Mesothelial cell of epicardium (in vitro differentiated cells): ENCODE results near the gene PDE8A. TPM values are rescaled to one million over a fixed set of nuclear protein-coding genes. Genes with fewer than 3 reads are reported as not detected.

Source experiments
- DNase-seq, 2 experiments: peaks; one replicate each; pipeline ENCODE4 v3.0.0; 2021; ENCODE audit warnings: low spot score in 2 of 2; ENCODE audit not compliant: unreplicated experiment in 2 of 2
- H3K27ac Mint-ChIP-seq: 2 replicates; pipeline ENCODE4 v1.8.0; 2021; ENCODE audit warnings: mixed read lengths
- H3K27me3 Mint-ChIP-seq: 2 replicates; pipeline ENCODE4 v1.8.0; 2021; ENCODE audit warnings: low read depth, mixed read lengths
- H3K36me3 Mint-ChIP-seq: 2 replicates; pipeline ENCODE4 v1.8.0; 2021; ENCODE audit warnings: mixed read lengths
- H3K4me1 Mint-ChIP-seq: 2 replicates; pipeline ENCODE4 v1.8.0; 2021; ENCODE audit warnings: mixed read lengths
- H3K4me3 Mint-ChIP-seq: 2 replicates; pipeline ENCODE4 v1.8.0; 2021; ENCODE audit warnings: mild to moderate bottlenecking, moderate library complexity, mixed read lengths
- H3K9me3 Mint-ChIP-seq: 2 replicates; pipeline ENCODE4 v1.8.0; 2021; ENCODE audit warnings: mixed read lengths
- CTCF ChIP-seq: fragments of 200-600 bp; sonication (generic); IDR thresholded peaks from one replicate; pipeline ENCODE4 v1.5.0; 2021; ENCODE audit warnings: antibody characterized with exemption; ENCODE audit not compliant: unreplicated experiment
- total RNA-seq: library from RNA; stranded (reverse); gene quantifications from 3 replicates; pipeline ENCODE4 v1.2.1, GENCODE V29; 2021

The PDE8A gene
- total RNA-seq, 1 donor from 2014 or later = 36.7 TPM

GRCh38 chr15:85071061-85071460 lies 89.4 kb downstream of the PDE8A start:
- DNase-seq = no peak
- no peak overlapping the region for H3K4me3 Mint-ChIP-seq
- H3K27me3 Mint-ChIP-seq = no peaks in the 10 kb centered on the region
- no peak for TF ChIP-seq CTCF
- H3K27ac Mint-ChIP-seq = no peak overlapping the region
- no peaks in the 10 kb centered on the region for H3K4me1 Mint-ChIP-seq
- H3K9me3 Mint-ChIP-seq = no peaks in the 10 kb centered on the region
- peaks cover 14% of the 10 kb centered on the region for H3K36me3 Mint-ChIP-seq

- H3K4me1 Mint-ChIP-seq = no peaks in the 10 kb centered on the region
Measured at GRCh38 chr15:85071504-85071903, 89.8 kb downstream of the PDE8A start.

DNA sequence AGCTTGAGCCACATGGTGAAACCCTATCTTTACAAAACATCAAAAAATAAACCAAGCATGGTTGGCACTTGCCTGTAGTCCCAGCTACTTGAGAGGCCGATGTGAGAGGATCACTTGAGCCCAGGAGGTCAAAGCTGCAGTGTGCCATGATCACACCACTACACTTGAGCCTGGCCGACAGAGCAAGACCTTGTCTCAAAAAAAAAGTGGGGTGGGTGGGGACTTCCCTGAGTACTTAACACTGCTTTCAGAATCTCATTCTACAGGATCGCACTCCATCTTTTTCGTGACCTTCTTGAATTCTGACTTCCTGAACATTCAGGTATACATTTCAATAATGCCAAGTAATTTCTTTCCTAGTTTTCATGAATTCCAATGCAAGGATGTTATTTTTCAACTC lies 91.3 kb downstream of the PDE8A start:
- Mint-ChIP-seq H3K9me3 (peaks cover 4% of the 10 kb centered on the region), H3K4me3 (no peak overlapping the region), H3K27me3 (no peaks in the 10 kb centered on the region), H3K36me3 (peaks cover 13% of the 10 kb centered on the region), H3K27ac (no peak overlapping the region), H3K4me1 (no peaks in the 10 kb centered on the region)
- TF ChIP-seq CTCF = no peak
- no peak for DNase-seq

More at GRCh38 chr15:85071504-85071903, 89.8 kb downstream of the PDE8A start:
- Mint-ChIP-seq H3K9me3 (no peaks in the 10 kb centered on the region), H3K27ac (no peak overlapping the region), H3K4me3 (no peak overlapping the region), H3K36me3 (peaks cover 14% of the 10 kb centered on the region), H3K27me3 (no peaks in the 10 kb centered on the region)
- TF ChIP-seq CTCF = no peak
- no peak for DNase-seq

DNA sequence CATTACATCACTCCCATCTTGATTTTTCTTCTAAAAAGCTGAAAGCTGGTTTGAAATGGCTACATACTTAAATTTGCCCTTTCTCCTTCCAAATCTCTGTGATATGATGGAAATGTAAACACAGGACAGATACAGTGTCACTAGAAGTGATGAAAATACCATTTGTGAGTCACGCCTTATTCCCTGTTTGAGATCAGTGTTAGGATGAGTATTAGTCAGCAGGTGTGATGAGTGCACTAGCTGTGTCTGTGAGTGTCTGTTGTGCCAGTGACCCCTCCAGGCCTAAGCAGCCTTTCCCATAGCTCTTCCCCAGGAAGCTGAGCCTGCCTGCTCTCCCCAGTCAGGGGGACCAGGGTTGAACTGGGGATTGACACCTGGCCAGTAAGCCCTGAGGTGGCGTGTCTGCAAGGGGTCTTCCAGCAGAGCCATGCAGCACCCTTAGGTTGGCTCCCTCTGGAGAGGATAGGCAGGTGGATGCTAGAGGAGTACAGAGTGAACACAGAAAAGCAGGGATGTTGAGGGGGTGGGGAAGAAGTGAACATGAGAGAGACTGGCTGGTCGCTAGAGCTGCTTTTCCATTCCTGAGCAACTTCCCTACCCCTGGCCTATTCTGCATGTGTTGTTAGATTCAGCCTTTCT lies 92.0 kb downstream of the PDE8A start:
- peaks cover 15% of the 10 kb centered on the region for H3K36me3 Mint-ChIP-seq
- no peaks in the 10 kb centered on the region for H3K27me3 Mint-ChIP-seq
- no peak for TF ChIP-seq CTCF
- no peak for DNase-seq
- no peaks in the 10 kb centered on the region for H3K4me1 Mint-ChIP-seq
- no peak overlapping the region for H3K4me3 Mint-ChIP-seq
- H3K9me3 Mint-ChIP-seq = peaks cover 6% of the 10 kb centered on the region
- no peak overlapping the region for H3K27ac Mint-ChIP-seq

DNA sequence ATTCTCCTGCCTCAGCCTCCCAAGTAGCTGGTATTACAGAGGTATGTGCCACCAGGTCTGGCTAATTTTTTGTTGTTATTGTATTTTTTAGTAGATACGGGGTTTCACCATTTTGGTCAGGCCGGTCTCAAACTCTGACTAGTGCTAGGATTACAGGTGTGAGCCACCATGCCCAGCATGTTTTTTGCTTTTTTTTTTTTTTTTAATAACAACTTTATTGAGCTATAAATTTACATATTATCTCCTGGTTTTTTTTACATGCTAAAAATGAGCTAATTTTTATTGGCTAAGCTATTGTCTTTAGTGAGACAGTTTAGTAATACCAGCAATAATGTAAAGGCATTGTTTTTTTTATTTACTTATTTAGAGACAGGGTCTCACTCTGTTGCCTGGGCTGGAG lies 105.2 kb downstream of the PDE8A start:
- peaks cover 5% of the 10 kb centered on the region for H3K4me1 Mint-ChIP-seq

More for the DNA sequence above, 105.2 kb downstream of the PDE8A start:
- peaks cover 3% of the 10 kb centered on the region for H3K9me3 Mint-ChIP-seq
- no peak for TF ChIP-seq CTCF
- H3K27me3 Mint-ChIP-seq = no peaks in the 10 kb centered on the region
- peaks cover 11% of the 10 kb centered on the region for H3K36me3 Mint-ChIP-seq
- no peak overlapping the region for H3K27ac Mint-ChIP-seq
- DNase-seq = no peak
- no peak overlapping the region for H3K4me3 Mint-ChIP-seq
